ENCODE measurements around the gene PTX3. TPM values are rescaled to one million over a fixed set of nuclear protein-coding genes. Genes with fewer than 3 reads are reported as not detected.

Gene PTX3
- total RNA-seq, 1 donor from 2014 or later: 44.1 TPM

DNA sequence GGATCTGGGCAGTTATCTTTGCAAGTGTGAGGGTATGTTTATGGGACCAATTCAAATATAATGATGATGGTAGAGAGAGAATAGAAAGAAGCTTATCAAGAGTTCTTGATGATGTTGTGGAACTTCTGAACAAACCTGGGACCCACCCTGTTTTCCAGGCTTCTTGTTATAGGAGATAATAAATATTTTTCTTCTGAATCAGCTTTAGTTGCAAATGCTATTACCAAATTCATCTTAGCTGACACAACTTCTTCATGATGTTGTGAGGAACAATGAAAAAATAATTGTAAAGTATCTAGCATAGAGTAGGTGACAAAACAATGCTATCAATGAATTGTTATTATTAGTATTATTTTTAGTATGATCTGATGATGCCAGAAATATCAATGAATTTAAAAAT, 43.5 kb upstream of the PTX3 start:
- H3K27ac Mint-ChIP-seq: no peak overlapping the region
- peaks cover 29% of the 10 kb centered on the region for H3K9me3 Mint-ChIP-seq
- no peak for DNase-seq (ENCODE audit: low spot score in 2 of 2, unreplicated experiment in 2 of 2)
- no peak for TF ChIP-seq CTCF (IDR thresholded peaks at IDR 0.05; ENCODE audit: unreplicated experiment)
- peaks cover 7% of the 10 kb centered on the region for H3K36me3 Mint-ChIP-seq
- H3K27me3 Mint-ChIP-seq (ENCODE audit: low read depth): peaks cover 2% of the 10 kb centered on the region
- no peaks in the 10 kb centered on the region for H3K4me1 Mint-ChIP-seq
- no peak overlapping the region for H3K4me3 Mint-ChIP-seq

GRCh38 chr3:157394411-157394810, 42.2 kb upstream of the PTX3 start:
- TF ChIP-seq CTCF (IDR thresholded peaks at IDR 0.05; ENCODE audit: unreplicated experiment): no peak
- Mint-ChIP-seq H3K36me3 (peaks cover 7% of the 10 kb centered on the region), H3K4me3 (no peak overlapping the region), H3K9me3 (peaks cover 29% of the 10 kb centered on the region), H3K27me3 (ENCODE audit: low read depth) (peaks cover 2% of the 10 kb centered on the region), H3K27ac (no peak overlapping the region), H3K4me1 (no peaks in the 10 kb centered on the region)
- no peak for DNase-seq (ENCODE audit: low spot score in 2 of 2, unreplicated experiment in 2 of 2)

DNA sequence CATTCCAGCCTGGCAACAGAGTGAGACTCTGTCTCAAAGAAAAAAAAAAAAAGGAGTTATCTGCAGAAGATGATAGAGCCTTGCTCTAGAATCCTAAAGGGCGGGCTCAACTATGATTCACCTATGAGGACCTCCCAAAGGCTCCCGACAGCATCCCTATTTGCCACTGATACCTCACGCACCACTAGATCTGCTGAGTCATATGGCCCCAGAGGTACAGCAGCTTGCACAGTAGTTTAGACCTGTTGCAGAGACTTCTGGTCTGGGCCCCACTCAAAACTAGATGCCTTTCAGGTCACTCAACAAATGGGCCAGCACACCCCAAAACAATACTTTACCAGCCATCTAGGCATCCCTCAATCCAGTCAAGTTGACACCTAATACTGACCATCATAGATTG, 38.1 kb upstream of the PTX3 start:
- Mint-ChIP-seq H3K36me3 (no peaks in the 10 kb centered on the region), H3K4me3 (no peak overlapping the region), H3K9me3 (peaks cover 16% of the 10 kb centered on the region), H3K4me1 (peaks cover 9% of the 10 kb centered on the region), H3K27ac (no peak overlapping the region), H3K27me3 (ENCODE audit: low read depth) (peaks cover 5% of the 10 kb centered on the region)
- TF ChIP-seq CTCF (IDR thresholded peaks at IDR 0.05; ENCODE audit: unreplicated experiment): no peak
- DNase-seq (ENCODE audit: low spot score in 2 of 2, unreplicated experiment in 2 of 2): no peak

DNA sequence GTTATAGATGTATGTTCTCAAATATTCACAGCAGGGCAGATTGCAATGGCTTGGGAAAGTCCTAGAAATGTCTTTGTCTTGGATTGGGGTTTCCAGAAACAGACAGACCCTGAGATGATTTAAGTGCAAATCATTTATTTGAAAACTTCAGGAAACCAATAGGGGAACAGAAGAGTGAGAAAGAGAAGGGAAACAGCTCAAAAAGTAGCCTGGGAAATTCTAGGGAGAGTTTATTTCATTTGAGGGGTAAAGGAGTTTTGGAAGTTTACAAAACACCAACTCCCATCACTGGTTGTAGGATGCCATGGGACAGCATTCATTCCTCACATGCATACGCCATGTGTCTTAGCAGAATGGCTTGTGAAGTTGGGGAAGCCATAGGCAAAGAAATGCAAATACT, 32.3 kb upstream of the PTX3 start:
- TF ChIP-seq CTCF (IDR thresholded peaks at IDR 0.05; ENCODE audit: unreplicated experiment): no peak
- peaks cover 12% of the 10 kb centered on the region for H3K4me1 Mint-ChIP-seq
- H3K36me3 Mint-ChIP-seq: no peaks in the 10 kb centered on the region
- DNase-seq (ENCODE audit: low spot score in 2 of 2, unreplicated experiment in 2 of 2): no peak
- peaks cover 4% of the 10 kb centered on the region for H3K27me3 Mint-ChIP-seq (ENCODE audit: low read depth)
- H3K9me3 Mint-ChIP-seq: no peaks in the 10 kb centered on the region
- no peak overlapping the region for H3K4me3 Mint-ChIP-seq
- H3K27ac Mint-ChIP-seq: no peak overlapping the region

DNA sequence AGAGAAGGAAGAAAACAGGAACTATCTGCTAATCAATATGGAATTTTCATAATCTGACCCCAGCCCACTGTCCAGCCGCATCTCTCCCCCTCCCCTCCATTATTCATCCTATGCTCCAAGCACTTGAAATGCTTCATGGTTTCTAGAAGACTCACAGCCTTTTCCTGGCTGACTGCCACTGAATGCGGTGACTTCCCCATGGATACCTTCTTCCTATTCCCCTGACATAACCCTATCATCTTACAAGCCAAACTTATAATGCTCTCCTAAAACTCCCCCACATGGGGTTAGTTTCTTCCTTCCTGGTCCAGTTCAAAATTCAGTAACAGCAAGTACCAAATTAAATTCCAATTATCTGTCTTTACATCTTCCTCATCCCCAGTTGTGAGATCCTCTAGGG, 31.2 kb upstream of the PTX3 start:
- Mint-ChIP-seq H3K9me3 (no peaks in the 10 kb centered on the region), H3K36me3 (no peaks in the 10 kb centered on the region), H3K27ac (no peak overlapping the region), H3K4me1 (peaks cover 12% of the 10 kb centered on the region), H3K4me3 (no peak overlapping the region), H3K27me3 (ENCODE audit: low read depth) (peaks cover 4% of the 10 kb centered on the region)
- DNase-seq (ENCODE audit: low spot score in 2 of 2, unreplicated experiment in 2 of 2): no peak
- no peak for TF ChIP-seq CTCF (IDR thresholded peaks at IDR 0.05; ENCODE audit: unreplicated experiment)

- no peak for TF ChIP-seq CTCF (IDR thresholded peaks at IDR 0.05; ENCODE audit: unreplicated experiment)
- Mint-ChIP-seq H3K36me3 (no peaks in the 10 kb centered on the region), H3K27ac (no peak overlapping the region), H3K4me3 (no peak overlapping the region), H3K27me3 (ENCODE audit: low read depth) (peaks cover 4% of the 10 kb centered on the region), H3K9me3 (peaks cover 4% of the 10 kb centered on the region), H3K4me1 (peaks cover 11% of the 10 kb centered on the region)
- DNase-seq (ENCODE audit: low spot score in 2 of 2, unreplicated experiment in 2 of 2): no peak
Measured at GRCh38 chr3:157406394-157406793, 30.3 kb upstream of the PTX3 start.
